GM12891 (cell line): ENCODE measurements around the gene BUD31.

Experiments used
- POLR2A ChIP-seq: IDR thresholded peaks from 2 replicates; pipeline ENCODE4 v1.6.1; 2011; ENCODE audit warnings: low read depth, low read length, control low read depth
- POLR2AphosphoS5 ChIP-seq: IDR thresholded peaks from 2 replicates; pipeline ENCODE4 v1.6.1; 2011; ENCODE audit warnings: low read depth, low read length, control low read depth
- POU2F2 ChIP-seq: IDR thresholded peaks from 2 replicates; pipeline ENCODE4 v1.6.1; 2011; ENCODE audit warnings: low read depth, mild to moderate bottlenecking, control low read depth, low read length, moderate library complexity
- SPI1 ChIP-seq: IDR thresholded peaks from 2 replicates; pipeline ENCODE4 v1.6.1; 2011; ENCODE audit warnings: low read depth, low read length, control low read depth

- peak; percentile 97 for TF ChIP-seq POLR2AphosphoS5
- peak; percentile 98 for TF ChIP-seq POLR2A
- peak; percentile 58; the same call in 1 of the 2 replicates for TF ChIP-seq SPI1
- peak; percentile 82 for TF ChIP-seq POU2F2
Observed at GRCh38 chr7:99408379-99409191, at the start of gene BUD31, which contains the start of gene PDAP1.
